ENCODE results near the gene HIF1A.
"Not testable (repeated sequence)": the region's sequence is repeated elsewhere in the genome, so short reads cannot be mapped to it uniquely, and the experiment has no call there.

HIF1A gene

DNA sequence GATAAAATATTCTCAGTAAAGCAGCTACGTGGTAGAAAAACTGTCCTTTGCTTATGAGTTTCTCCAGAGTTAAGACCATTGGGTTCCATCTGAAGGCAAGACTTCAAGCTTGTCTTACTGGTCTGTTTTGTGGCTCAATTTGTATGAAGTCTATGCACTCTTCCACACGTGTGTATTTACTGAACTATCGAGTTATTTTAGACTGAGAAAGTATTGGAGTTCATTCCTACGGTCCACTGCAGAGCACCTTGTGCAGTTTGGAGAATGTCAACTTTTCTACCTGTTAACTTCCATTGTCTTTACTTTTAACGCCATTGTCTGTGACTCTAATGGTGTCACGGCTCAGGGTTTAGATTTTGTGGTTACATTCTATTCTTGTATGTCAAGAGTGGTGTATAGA lies 3.7 kb downstream of the HIF1A start:
- no peaks in the 10 kb centered on the region for H3K9me3 ChIP-seq (ENCODE audit: low read length)
- H3K36me3 ChIP-seq (ENCODE audit: insufficient read depth, low read length) = no peaks in the 10 kb centered on the region
- no peaks in the 10 kb centered on the region for H3K27me3 ChIP-seq (ENCODE audit: control insufficient read depth in 1 of 2, insufficient read depth in 2 of 2, low read length in 2 of 2)
- no peak overlapping the region for H3K4me3 ChIP-seq (ENCODE audit: low read depth in 1 of 2, low read length in 2 of 2)
- H3K4me1 ChIP-seq (ENCODE audit: insufficient read depth, low read length) = peaks cover 30% of the 10 kb centered on the region
- no peak overlapping the region for H3K27ac ChIP-seq (ENCODE audit: low read depth, low read length)
- H3K9ac ChIP-seq (ENCODE audit: low read length) = no peak overlapping the region

GRCh38 chr14:61700104-61700886 lies 5.0 kb downstream of the HIF1A start:
- H3K36me3 ChIP-seq (ENCODE audit: insufficient read depth, low read length) = no peaks in the 10 kb centered on the region
- H3K27ac ChIP-seq (ENCODE audit: low read depth, low read length) = no peak overlapping the region
- no peaks in the 10 kb centered on the region for H3K9me3 ChIP-seq (ENCODE audit: low read length)
- no peak overlapping the region for H3K9ac ChIP-seq (ENCODE audit: low read length)
- H3K4me1 ChIP-seq (ENCODE audit: insufficient read depth, low read length) = peaks cover 27% of the 10 kb centered on the region
- no peaks in the 10 kb centered on the region for H3K27me3 ChIP-seq (ENCODE audit: control insufficient read depth in 1 of 2, insufficient read depth in 2 of 2, low read length in 2 of 2)
- H3K4me3 ChIP-seq (ENCODE audit: low read depth in 1 of 2, low read length in 2 of 2) = no peak overlapping the region

GRCh38 chr14:61701946-61702345 lies 6.6 kb downstream of the HIF1A start:
- H3K4me3 ChIP-seq (ENCODE audit: low read depth in 1 of 2, low read length in 2 of 2) = no peak overlapping the region
- no peak overlapping the region for H3K27ac ChIP-seq (ENCODE audit: low read depth, low read length)
- no peaks in the 10 kb centered on the region for H3K36me3 ChIP-seq (ENCODE audit: insufficient read depth, low read length)
- no peaks in the 10 kb centered on the region for H3K9me3 ChIP-seq (ENCODE audit: low read length)
- H3K27me3 ChIP-seq (ENCODE audit: control insufficient read depth in 1 of 2, insufficient read depth in 2 of 2, low read length in 2 of 2) = no peaks in the 10 kb centered on the region
- no peak overlapping the region for H3K9ac ChIP-seq (ENCODE audit: low read length)
- H3K4me1 ChIP-seq (ENCODE audit: insufficient read depth, low read length) = peaks cover 22% of the 10 kb centered on the region

- no peaks in the 10 kb centered on the region for H3K9me3 ChIP-seq (ENCODE audit: low read length)
- H3K27ac ChIP-seq (ENCODE audit: low read depth, low read length) = no peak overlapping the region
- H3K9ac ChIP-seq (ENCODE audit: low read length) = no peak overlapping the region
- no peak overlapping the region for H3K4me3 ChIP-seq (ENCODE audit: low read depth in 1 of 2, low read length in 2 of 2)
- peaks cover 10% of the 10 kb centered on the region for H3K4me1 ChIP-seq (ENCODE audit: insufficient read depth, low read length)
- H3K27me3 ChIP-seq (ENCODE audit: control insufficient read depth in 1 of 2, insufficient read depth in 2 of 2, low read length in 2 of 2) = no peaks in the 10 kb centered on the region
- H3K36me3 ChIP-seq (ENCODE audit: insufficient read depth, low read length) = no peaks in the 10 kb centered on the region
Observed at GRCh38 chr14:61703342-61704129, 8.2 kb downstream of the HIF1A start.

GRCh38 chr14:61704554-61704953 lies 9.2 kb downstream of the HIF1A start:
- H3K4me1 ChIP-seq (ENCODE audit: insufficient read depth, low read length) = peaks cover 8% of the 10 kb centered on the region
- no peaks in the 10 kb centered on the region for H3K9me3 ChIP-seq (ENCODE audit: low read length)
- no peak overlapping the region for H3K4me3 ChIP-seq (ENCODE audit: low read depth in 1 of 2, low read length in 2 of 2)
- no peaks in the 10 kb centered on the region for H3K27me3 ChIP-seq (ENCODE audit: control insufficient read depth in 1 of 2, insufficient read depth in 2 of 2, low read length in 2 of 2)
- no peak overlapping the region for H3K27ac ChIP-seq (ENCODE audit: low read depth, low read length)
- H3K36me3 ChIP-seq (ENCODE audit: insufficient read depth, low read length) = no peaks in the 10 kb centered on the region
- no peak overlapping the region for H3K9ac ChIP-seq (ENCODE audit: low read length)

DNA sequence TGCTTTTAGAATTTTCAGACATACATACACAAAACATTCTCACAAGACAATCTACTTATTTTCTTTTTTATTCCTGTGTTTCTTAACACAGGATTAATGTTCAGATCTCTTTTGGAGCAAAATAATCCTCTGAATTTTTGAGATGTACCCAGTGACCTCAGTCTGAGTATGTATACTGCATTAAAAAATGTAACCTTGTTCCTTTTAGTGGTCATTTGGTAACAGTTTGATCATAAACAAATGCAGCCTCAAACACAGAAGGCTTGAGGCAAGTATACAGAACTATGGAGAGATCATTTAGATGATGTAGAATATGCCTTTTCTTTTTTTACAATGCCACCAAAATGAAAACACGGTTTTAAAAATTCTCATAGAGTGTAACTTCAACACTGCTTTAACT lies 9.7 kb downstream of the HIF1A start:
- no peak overlapping the region for H3K9ac ChIP-seq (ENCODE audit: low read length)
- no peaks in the 10 kb centered on the region for H3K27me3 ChIP-seq (ENCODE audit: control insufficient read depth in 1 of 2, insufficient read depth in 2 of 2, low read length in 2 of 2)
- peaks cover 8% of the 10 kb centered on the region for H3K4me1 ChIP-seq (ENCODE audit: insufficient read depth, low read length)
- H3K27ac ChIP-seq (ENCODE audit: low read depth, low read length) = no peak overlapping the region
- no peaks in the 10 kb centered on the region for H3K36me3 ChIP-seq (ENCODE audit: insufficient read depth, low read length)
- no peaks in the 10 kb centered on the region for H3K9me3 ChIP-seq (ENCODE audit: low read length)
- H3K4me3 ChIP-seq (ENCODE audit: low read depth in 1 of 2, low read length in 2 of 2) = no peak overlapping the region

GRCh38 chr14:61706096-61706690 lies 10.9 kb downstream of the HIF1A start:
- H3K36me3 ChIP-seq (ENCODE audit: insufficient read depth, low read length) = no peaks in the 10 kb centered on the region
- H3K9me3 ChIP-seq (ENCODE audit: low read length) = no peaks in the 10 kb centered on the region
- no peak overlapping the region for H3K27ac ChIP-seq (ENCODE audit: low read depth, low read length)
- H3K4me1 ChIP-seq (ENCODE audit: insufficient read depth, low read length) = peaks cover 10% of the 10 kb centered on the region
- no peak overlapping the region for H3K9ac ChIP-seq (ENCODE audit: low read length)
- no peaks in the 10 kb centered on the region for H3K27me3 ChIP-seq (ENCODE audit: control insufficient read depth in 1 of 2, insufficient read depth in 2 of 2, low read length in 2 of 2)
- H3K4me3 ChIP-seq (ENCODE audit: low read depth in 1 of 2, low read length in 2 of 2) = no peak overlapping the region

DNA sequence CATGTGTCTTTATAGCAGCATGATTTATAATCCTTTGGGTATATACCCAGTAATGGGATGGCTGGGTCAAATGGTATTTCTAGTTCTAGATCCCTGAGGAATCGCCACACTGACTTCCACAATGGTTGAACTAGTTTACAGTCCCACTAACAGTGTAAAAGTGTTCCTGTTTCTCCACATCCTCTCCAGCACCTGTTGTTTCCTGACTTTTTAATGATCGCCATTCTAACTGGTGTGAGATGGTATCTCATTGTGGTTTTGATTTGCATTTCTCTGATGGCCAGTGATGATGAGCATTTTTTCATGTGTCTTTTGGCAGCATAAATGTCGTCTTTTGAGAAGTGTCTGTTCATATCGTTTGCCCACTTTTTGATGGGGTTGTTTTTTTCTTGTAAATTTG lies 12.5 kb downstream of the HIF1A start:
- H3K36me3 ChIP-seq (ENCODE audit: insufficient read depth, low read length); H3K4me3 ChIP-seq (ENCODE audit: low read depth in 1 of 2, low read length in 2 of 2); H3K9me3 ChIP-seq (ENCODE audit: low read length); H3K9ac ChIP-seq (ENCODE audit: low read length); H3K27ac ChIP-seq (ENCODE audit: low read depth, low read length); H3K27me3 ChIP-seq (ENCODE audit: control insufficient read depth in 1 of 2, insufficient read depth in 2 of 2, low read length in 2 of 2): not testable (repeated sequence)
- H3K4me1 ChIP-seq (ENCODE audit: insufficient read depth, low read length) = peaks cover 11% of the 10 kb centered on the region

DNA sequence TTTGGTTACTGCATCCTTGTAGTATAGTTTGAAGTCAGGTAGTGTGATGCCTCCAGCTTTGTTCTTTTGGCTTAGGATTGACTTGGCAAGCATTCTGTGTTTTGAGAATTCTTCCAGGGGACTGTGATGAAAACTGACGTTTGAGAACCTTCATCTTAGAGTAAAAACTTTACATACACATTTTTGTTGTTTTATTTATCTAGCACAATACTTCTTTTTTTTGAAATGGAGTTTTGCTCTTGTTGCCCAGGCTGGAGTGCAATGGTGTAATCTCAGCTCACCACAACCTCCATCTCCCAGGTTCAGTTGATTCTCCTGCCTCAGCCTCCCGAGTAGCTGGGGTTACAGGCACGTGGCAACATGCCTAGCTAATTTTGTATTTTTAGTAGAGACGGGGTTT lies 13.4 kb downstream of the HIF1A start:
- H3K27ac ChIP-seq (ENCODE audit: low read depth, low read length); H3K4me3 ChIP-seq (ENCODE audit: low read depth in 1 of 2, low read length in 2 of 2); H3K4me1 ChIP-seq (ENCODE audit: insufficient read depth, low read length); H3K9me3 ChIP-seq (ENCODE audit: low read length); H3K36me3 ChIP-seq (ENCODE audit: insufficient read depth, low read length); H3K27me3 ChIP-seq (ENCODE audit: control insufficient read depth in 1 of 2, insufficient read depth in 2 of 2, low read length in 2 of 2); H3K9ac ChIP-seq (ENCODE audit: low read length): not testable (repeated sequence)

DNA sequence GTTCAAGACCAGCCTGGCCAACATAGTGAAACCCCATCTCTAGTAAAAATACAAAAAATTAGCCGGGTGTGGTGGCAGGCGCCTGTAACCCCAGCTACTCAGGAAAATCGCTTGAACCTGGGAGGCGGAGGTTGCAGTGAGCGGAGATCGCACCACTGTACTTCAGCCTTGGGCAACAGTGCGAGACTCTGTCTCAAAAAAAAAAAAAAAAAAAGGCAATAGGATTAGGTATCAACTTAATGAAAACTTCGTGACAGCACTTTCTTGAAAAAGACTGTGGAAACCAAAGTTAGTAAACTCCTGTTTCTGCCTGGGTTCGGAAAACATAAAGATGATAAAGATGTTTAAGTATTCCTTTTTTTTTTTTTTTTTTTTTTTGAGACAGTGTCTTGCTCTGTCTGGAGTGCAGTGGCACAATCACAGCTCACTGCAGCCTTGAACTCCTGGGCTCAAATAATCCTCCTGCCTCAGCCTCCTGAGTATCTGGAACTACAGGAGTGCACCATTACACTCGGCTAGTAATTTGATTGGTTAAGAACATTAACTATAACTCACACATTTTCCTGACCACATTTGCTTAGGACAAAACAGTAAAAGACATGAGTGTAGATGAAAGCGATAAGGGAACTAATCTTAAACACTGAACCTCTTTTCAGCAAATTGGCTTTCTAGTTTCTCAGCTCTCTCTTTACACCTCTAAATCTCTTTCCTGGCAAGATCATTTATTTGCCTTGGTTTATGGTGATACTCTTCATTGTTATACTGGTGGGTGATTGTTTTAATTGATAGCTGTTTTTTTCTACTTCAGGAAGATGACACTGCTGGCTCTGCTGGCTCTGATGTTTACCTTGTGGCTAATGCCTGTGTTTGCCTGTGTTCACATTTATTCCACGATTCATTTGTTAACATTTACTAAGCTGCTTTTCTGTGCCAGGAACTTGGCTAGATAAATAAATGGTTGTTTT lies 15.8 kb downstream of the HIF1A start:
- Histone ChIP-seq H3K4me1 (ENCODE audit: insufficient read depth, low read length) (peaks cover 9% of the 10 kb centered on the region), H3K9me3 (ENCODE audit: low read length) (no peaks in the 10 kb centered on the region), H3K27me3 (ENCODE audit: control insufficient read depth in 1 of 2, insufficient read depth in 2 of 2, low read length in 2 of 2) (no peaks in the 10 kb centered on the region), H3K36me3 (ENCODE audit: insufficient read depth, low read length) (no peaks in the 10 kb centered on the region), H3K9ac (ENCODE audit: low read length) (no peak overlapping the region), H3K27ac (ENCODE audit: low read depth, low read length) (no peak overlapping the region), H3K4me3 (ENCODE audit: low read depth in 1 of 2, low read length in 2 of 2) (no peak overlapping the region)

DNA sequence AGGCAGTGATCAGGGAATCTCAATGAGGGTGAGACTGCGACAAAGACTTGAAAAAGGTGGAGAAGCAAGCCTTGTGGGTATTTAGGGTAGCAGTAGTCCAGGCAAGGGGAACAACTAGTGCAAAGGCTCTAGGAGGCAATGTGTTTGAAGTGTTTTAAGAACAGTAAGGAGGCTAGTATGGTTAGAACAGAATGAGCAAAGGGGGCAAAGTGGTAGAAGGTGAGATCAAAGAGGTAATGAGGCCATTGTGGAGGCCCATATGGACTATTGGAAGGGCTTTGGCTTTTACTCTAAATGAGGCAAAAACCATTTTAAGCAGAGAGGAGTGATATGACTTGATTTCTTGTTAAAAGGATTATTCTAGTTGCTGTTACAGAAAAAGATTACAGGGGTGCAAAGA lies 16.8 kb downstream of the HIF1A start:
- H3K4me1 ChIP-seq (ENCODE audit: insufficient read depth, low read length) = peaks cover 9% of the 10 kb centered on the region

More for the DNA sequence above, 16.8 kb downstream of the HIF1A start:
- Histone ChIP-seq H3K9ac (ENCODE audit: low read length) (no peak overlapping the region), H3K4me3 (ENCODE audit: low read depth in 1 of 2, low read length in 2 of 2) (no peak overlapping the region), H3K27ac (ENCODE audit: low read depth, low read length) (no peak overlapping the region), H3K36me3 (ENCODE audit: insufficient read depth, low read length) (no peaks in the 10 kb centered on the region), H3K27me3 (ENCODE audit: control insufficient read depth in 1 of 2, insufficient read depth in 2 of 2, low read length in 2 of 2) (no peaks in the 10 kb centered on the region), H3K9me3 (ENCODE audit: low read length) (no peaks in the 10 kb centered on the region)
